OCI-LY7 (cell line): Measurements from ENCODE around the gene SPC25. TPM values are rescaled to one million over a fixed set of nuclear protein-coding genes. Genes with fewer than 3 reads are reported as not detected.

Experiments used
- BruUV-seq: library from RNA; stranded (reverse); fragments of 400-500 nt; replicated peaks from 2 replicates; lab custom pipeline; 2021; lab: Mats Ljungman, UMichigan
- CTCF ChIA-PET: fragments of 300-600 bp; sonication (Branson Sonifier 250); formaldehyde crosslinking; loops from one replicate; lab custom pipeline; 2022; ENCODE audit warnings: antibody characterized with exemption; ENCODE audit not compliant: unreplicated experiment; lab: Charles Lee
- POLR2A ChIA-PET: fragments of 300-600 bp; sonication (Branson Sonifier 250); formaldehyde crosslinking; loops from one replicate; lab custom pipeline; 2022; ENCODE audit warnings: antibody characterized with exemption; lab: Charles Lee
- DNase-seq: peaks from one replicate; pipeline ENCODE4 v3.0.0-alpha.2; 2015; ENCODE audit warnings: low spot score
- H2AFZ ChIP-seq: fragments of 200-600 bp; sonication (generic), shearing (Covaris generic); 2 replicates; pipeline ENCODE4 v1.6.1; 2014; ENCODE audit warnings: mild to moderate bottlenecking, antibody characterized with exemption, low read length, moderate library complexity
- H3K27ac ChIP-seq: fragments of 200-600 bp; sonication (generic); 2 replicates; pipeline ENCODE4 v1.5.1; 2014; ENCODE audit warnings: mixed run types, low read depth, mild to moderate bottlenecking, moderate library complexity, low read length, inconsistent platforms; ENCODE audit not compliant: poor library complexity, severe bottlenecking
- H3K36me3 ChIP-seq: fragments of 200-600 bp; sonication (generic); 2 replicates; pipeline ENCODE4 v1.6.1; 2014; ENCODE audit warnings: mild to moderate bottlenecking, antibody characterized with exemption, low read length, moderate library complexity, mixed read lengths; ENCODE audit not compliant: insufficient read depth
- H3K4me1 ChIP-seq: fragments of 200-600 bp; sonication (generic); 2 replicates; pipeline ENCODE4 v1.5.1; 2014; ENCODE audit warnings: mild to moderate bottlenecking, low read length; ENCODE audit not compliant: insufficient read depth, poor library complexity, severe bottlenecking
- H3K4me2 ChIP-seq: fragments of 200-600 bp; sonication (generic); 2 replicates; pipeline ENCODE4 v1.6.1; 2014; ENCODE audit warnings: mild to moderate bottlenecking, low read length
- H3K4me3 ChIP-seq: fragments of 200-600 bp; sonication (generic); 2 replicates; pipeline ENCODE4 v1.5.1; 2014; ENCODE audit warnings: mild to moderate bottlenecking, low read depth, low read length; ENCODE audit not compliant: poor library complexity, severe bottlenecking
- H3K79me2 ChIP-seq: fragments of 200-600 bp; sonication (generic); 2 replicates; pipeline ENCODE4 v1.6.1; 2016; ENCODE audit warnings: low read depth, mild to moderate bottlenecking, low read length, moderate library complexity, mixed read lengths; ENCODE audit not compliant: insufficient read depth
- H3K9me2 ChIP-seq: fragments of 200-600 bp; sonication (generic); 2 replicates; pipeline ENCODE4 v1.6.1; 2016; ENCODE audit warnings: mild to moderate bottlenecking, low read length, mixed read lengths; ENCODE audit not compliant: insufficient read depth
- H3K9me3 ChIP-seq: fragments of 200-600 bp; sonication (generic); 2 replicates; pipeline ENCODE4 v1.6.1; 2014; ENCODE audit warnings: mild to moderate bottlenecking, mixed run types, low read length, mixed read lengths
- H4K20me1 ChIP-seq: fragments of 200-600 bp; sonication (generic); 2 replicates; pipeline ENCODE4 v1.6.1; 2014; ENCODE audit warnings: mild to moderate bottlenecking, antibody characterized with exemption, low read length, moderate library complexity, mixed read lengths; ENCODE audit not compliant: insufficient read depth
- EZH2phosphoT487 ChIP-seq: fragments of 200-600 bp; sonication (generic); IDR thresholded peaks from 2 replicates; pipeline ENCODE4 v1.6.1; 2018; ENCODE audit warnings: low read depth, borderline replicate concordance, mild to moderate bottlenecking, mixed run types, antibody characterized with exemption, low read length, moderate library complexity, mixed read lengths
- intact Hi-C: fragments of 100-400 bp; cut with micrococcal nuclease; formaldehyde crosslinking; loops from one replicate; pipeline ENCODE4 v1.10.0; 2022; ENCODE audit not compliant: unreplicated experiment
- total RNA-seq, 2 experiments: library from RNA; depleted of rRNA in 1 of 2; stranded (reverse); fragments of >200 nt in 1 of 2; shearing (Covaris generic) in 1 of 2; gene quantifications; 2 replicates each; pipeline ENCODE4 v1.2.3, GENCODE V29; 2014 to 2022
- TF ChIP-seq, protein P1 (sequence below): fragments of 200-600 bp; sonication (generic); conservative IDR thresholded peaks from 2 replicates; pipeline ENCODE4 v1.5.1; 2014; ENCODE audit warnings: mild to moderate bottlenecking, antibody characterized with exemption, low read length, moderate library complexity, mixed read lengths

The SPC25 gene
- total RNA-seq, 2 experiments from 2014 or later = 29.3 to 53.1 TPM

DNA sequence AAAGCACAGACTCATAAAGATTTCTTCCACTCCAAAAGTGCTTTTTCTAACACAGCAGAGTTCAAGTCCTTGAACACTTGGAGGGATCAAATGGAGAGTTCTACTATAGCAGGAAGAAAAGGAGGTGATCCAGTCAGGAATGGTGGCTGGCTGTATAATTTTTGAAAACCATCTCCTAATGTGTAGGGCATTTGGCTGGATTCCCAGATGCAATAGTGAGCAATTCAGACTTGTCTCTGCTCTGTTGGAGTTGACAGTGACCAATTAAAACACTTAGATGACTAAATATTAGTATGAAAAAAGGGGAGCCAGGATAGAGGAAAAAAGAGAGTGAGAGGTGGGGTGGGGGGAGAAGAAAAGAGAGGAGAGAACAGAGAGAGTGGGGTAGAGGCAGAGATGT is 5.5 kb upstream of the SPC25 start:
- intact Hi-C loops = loop anchor here (10.0 kb wide), 1 partner anchor 651 kb away; the partner anchor contains the start of gene STK39
- H3K79me2 ChIP-seq = no peaks in the 10 kb centered on the region
- no peak overlapping the region for H3K4me3 ChIP-seq
- BruUV-seq = no TSS peak
- no peaks in the 10 kb centered on the region for H3K36me3 ChIP-seq
- CTCF ChIA-PET = no interaction called here
- H3K4me1 ChIP-seq = no peaks in the 10 kb centered on the region
- H3K9me3 ChIP-seq = no peaks in the 10 kb centered on the region
- no peak overlapping the region for H3K4me2 ChIP-seq
- H4K20me1 ChIP-seq = no peaks in the 10 kb centered on the region
- no peak overlapping the region for H2AFZ ChIP-seq
- TF ChIP-seq EZH2phosphoT487 = no peak
- TF ChIP-seq, protein P1, sequence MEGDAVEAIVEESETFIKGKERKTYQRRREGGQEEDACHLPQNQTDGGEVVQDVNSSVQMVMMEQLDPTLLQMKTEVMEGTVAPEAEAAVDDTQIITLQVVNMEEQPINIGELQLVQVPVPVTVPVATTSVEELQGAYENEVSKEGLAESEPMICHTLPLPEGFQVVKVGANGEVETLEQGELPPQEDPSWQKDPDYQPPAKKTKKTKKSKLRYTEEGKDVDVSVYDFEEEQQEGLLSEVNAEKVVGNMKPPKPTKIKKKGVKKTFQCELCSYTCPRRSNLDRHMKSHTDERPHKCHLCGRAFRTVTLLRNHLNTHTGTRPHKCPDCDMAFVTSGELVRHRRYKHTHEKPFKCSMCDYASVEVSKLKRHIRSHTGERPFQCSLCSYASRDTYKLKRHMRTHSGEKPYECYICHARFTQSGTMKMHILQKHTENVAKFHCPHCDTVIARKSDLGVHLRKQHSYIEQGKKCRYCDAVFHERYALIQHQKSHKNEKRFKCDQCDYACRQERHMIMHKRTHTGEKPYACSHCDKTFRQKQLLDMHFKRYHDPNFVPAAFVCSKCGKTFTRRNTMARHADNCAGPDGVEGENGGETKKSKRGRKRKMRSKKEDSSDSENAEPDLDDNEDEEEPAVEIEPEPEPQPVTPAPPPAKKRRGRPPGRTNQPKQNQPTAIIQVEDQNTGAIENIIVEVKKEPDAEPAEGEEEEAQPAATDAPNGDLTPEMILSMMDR = no peak
- H3K9me2 ChIP-seq = peaks cover 3% of the 10 kb centered on the region; the same call in 1 of the 2 replicates
- no peak overlapping the region for H3K27ac ChIP-seq
- DNase-seq = no peak
- POLR2A ChIA-PET = no interaction called here

- POLR2A ChIA-PET = interaction anchor here (1.4 kb wide), 1 partner anchor 9 kb away, joined by 8 read pairs; no protein-coding TSS in a partner anchor
- no peak for TF ChIP-seq EZH2phosphoT487
- TF ChIP-seq, protein P1 = no peak
- no peak overlapping the region for H3K4me3 ChIP-seq
- H4K20me1 ChIP-seq = no peaks in the 10 kb centered on the region
- H3K27ac ChIP-seq = no peak overlapping the region
- intact Hi-C loops = loop anchor here (10.0 kb wide), 1 partner anchor 650 kb away; the partner anchor contains the start of gene STK39
- H3K4me1 ChIP-seq = no peaks in the 10 kb centered on the region
- H3K79me2 ChIP-seq = peaks cover 4% of the 10 kb centered on the region
- peaks cover 3% of the 10 kb centered on the region; the same call in 1 of the 2 replicates for H3K9me2 ChIP-seq
- H2AFZ ChIP-seq = no peak overlapping the region
- no peak overlapping the region for H3K4me2 ChIP-seq
- H3K9me3 ChIP-seq = no peaks in the 10 kb centered on the region
- CTCF ChIA-PET = no interaction called here
- no peak for DNase-seq
- no peaks in the 10 kb centered on the region for H3K36me3 ChIP-seq
- no TSS peak for BruUV-seq
These were observed 4.5 kb upstream of the SPC25 start for GRCh38 chr2:168894720-168895119.

- Histone ChIP-seq H3K79me2 (peaks cover 10% of the 10 kb centered on the region), H3K9me3 (no peaks in the 10 kb centered on the region), H3K9me2 (peaks cover 3% of the 10 kb centered on the region; the same call in 1 of the 2 replicates), H2AFZ (no peak overlapping the region), H3K27ac (no peak overlapping the region), H3K4me3 (no peak overlapping the region), H3K4me1 (peaks cover 4% of the 10 kb centered on the region), H4K20me1 (no peaks in the 10 kb centered on the region), H3K4me2 (no peak overlapping the region), H3K36me3 (no peaks in the 10 kb centered on the region)
- no peak for TF ChIP-seq EZH2phosphoT487
- CTCF ChIA-PET = no interaction called here
- POLR2A ChIA-PET = interaction anchor here (0.5 to 1.4 kb wide), 3 partner anchors 8 to 97 kb away, joined by 3 to 8 read pairs (median 3); no protein-coding TSS in a partner anchor
- no TSS peak for BruUV-seq
- intact Hi-C loops = loop anchor here (10.0 kb wide), 1 partner anchor 649 kb away; the partner anchor contains the start of gene STK39
- no peak for DNase-seq
These were observed 3.9 kb upstream of the SPC25 start for GRCh38 chr2:168894101-168894500.
